Measurements from ENCODE around the gene CHURC1. TPM values are rescaled to one million over a fixed set of nuclear protein-coding genes. Genes with fewer than 3 reads are reported as not detected.
"Not testable (repeated sequence)": the region's sequence is repeated elsewhere in the genome, so short reads cannot be mapped to it uniquely, and the experiment has no call there.

The CHURC1 gene
- total and polyA plus RNA-seq, 4 donors = 37.2 to 62.6 (median 46.9) TPM

- peaks cover 0 to 3% (median 0%) of the 10 kb centered on the region in 3 donors for H3K27me3 ChIP-seq (ENCODE audit: control insufficient read depth in 3 of 3, insufficient read depth in 3 of 3, low read length in 2 of 3)
- WGBS, 2 donors = 39 to 62% methylated on average over 6 of the region's 6 CpGs
- H3K27ac ChIP-seq (ENCODE audit: low read depth in 1 of 2, low read length in 1 of 2) = no peak overlapping the region
- no peak for DNase-seq
- peaks cover 0 to 2% (median 0%) of the 10 kb centered on the region in 5 donors for H3K4me1 ChIP-seq (ENCODE audit: control insufficient read depth in 5 of 5, insufficient read depth in 5 of 5, low read length in 5 of 5)
- H3K9ac ChIP-seq (ENCODE audit: insufficient read depth in 1 of 2, low read length in 2 of 2) = no peak overlapping the region
- no peak for ATAC-seq (ENCODE audit: insufficient read depth, low FRiP score)
- no peak overlapping the region for H3K4me3 ChIP-seq
- H3K9me3 ChIP-seq (ENCODE audit: control insufficient read depth in 4 of 4, insufficient read depth in 3 of 4, low read length in 3 of 4) = no peaks in the 10 kb centered on the region
- no peaks in the 10 kb centered on the region for H3K36me3 ChIP-seq (ENCODE audit: control insufficient read depth in 4 of 4, insufficient read depth in 4 of 4, low read length in 4 of 4)
- TF ChIP-seq, protein P1, sequence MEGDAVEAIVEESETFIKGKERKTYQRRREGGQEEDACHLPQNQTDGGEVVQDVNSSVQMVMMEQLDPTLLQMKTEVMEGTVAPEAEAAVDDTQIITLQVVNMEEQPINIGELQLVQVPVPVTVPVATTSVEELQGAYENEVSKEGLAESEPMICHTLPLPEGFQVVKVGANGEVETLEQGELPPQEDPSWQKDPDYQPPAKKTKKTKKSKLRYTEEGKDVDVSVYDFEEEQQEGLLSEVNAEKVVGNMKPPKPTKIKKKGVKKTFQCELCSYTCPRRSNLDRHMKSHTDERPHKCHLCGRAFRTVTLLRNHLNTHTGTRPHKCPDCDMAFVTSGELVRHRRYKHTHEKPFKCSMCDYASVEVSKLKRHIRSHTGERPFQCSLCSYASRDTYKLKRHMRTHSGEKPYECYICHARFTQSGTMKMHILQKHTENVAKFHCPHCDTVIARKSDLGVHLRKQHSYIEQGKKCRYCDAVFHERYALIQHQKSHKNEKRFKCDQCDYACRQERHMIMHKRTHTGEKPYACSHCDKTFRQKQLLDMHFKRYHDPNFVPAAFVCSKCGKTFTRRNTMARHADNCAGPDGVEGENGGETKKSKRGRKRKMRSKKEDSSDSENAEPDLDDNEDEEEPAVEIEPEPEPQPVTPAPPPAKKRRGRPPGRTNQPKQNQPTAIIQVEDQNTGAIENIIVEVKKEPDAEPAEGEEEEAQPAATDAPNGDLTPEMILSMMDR (IDR thresholded peaks at IDR 0.05; ENCODE audit: control extremely low read depth, extremely low read depth) = no peak
Observed at GRCh38 chr14:64906022-64906421, 8.2 kb upstream of the CHURC1 start.

- no peak overlapping the region for H3K4me3 ChIP-seq
- DNase-seq = peak in 2 of 3 donors; percentile 8 to 30
Observed at GRCh38 chr14:64910847-64911495, 3.3 kb upstream of the CHURC1 start.

DNA sequence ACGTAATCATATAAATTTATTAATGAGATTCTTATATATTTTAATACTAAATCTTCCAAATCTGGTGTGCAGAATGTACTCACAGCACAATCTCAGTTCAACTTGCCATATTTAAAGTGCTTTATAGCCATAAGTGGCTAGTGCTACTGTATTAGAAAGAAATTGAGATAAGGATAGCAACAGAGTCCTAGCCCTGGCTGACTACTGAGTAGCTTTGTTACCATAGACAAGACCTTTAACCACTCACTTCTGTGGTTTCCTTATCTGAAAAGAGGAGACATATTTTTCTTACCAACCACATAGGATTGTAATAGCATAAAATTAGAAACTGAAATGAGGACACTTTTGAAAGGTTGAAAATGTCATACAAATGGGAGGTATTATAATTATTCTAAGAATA, 2.0 kb upstream of the CHURC1 start:
- Histone ChIP-seq H3K27ac (ENCODE audit: low read depth in 1 of 2, low read length in 1 of 2) (no peak overlapping the region), H3K4me3 (no peak overlapping the region), H3K4me1 (ENCODE audit: control insufficient read depth in 5 of 5, insufficient read depth in 5 of 5, low read length in 5 of 5) (peaks cover 4 to 15% (median 8%) of the 10 kb centered on the region in 5 donors), H3K36me3 (ENCODE audit: control insufficient read depth in 4 of 4, insufficient read depth in 4 of 4, low read length in 4 of 4) (no peaks in the 10 kb centered on the region), H3K27me3 (ENCODE audit: control insufficient read depth in 3 of 3, insufficient read depth in 3 of 3, low read length in 2 of 3) (peaks cover 0 to 3% (median 0%) of the 10 kb centered on the region in 3 donors), H3K9me3 (ENCODE audit: control insufficient read depth in 4 of 4, insufficient read depth in 3 of 4, low read length in 3 of 4) (no peaks in the 10 kb centered on the region), H3K9ac (ENCODE audit: insufficient read depth in 1 of 2, low read length in 2 of 2) (no peak overlapping the region)
- 0 to 54% methylated on average over 1 of the region's 1 CpG for WGBS, 2 donors
- ATAC-seq (ENCODE audit: insufficient read depth, low FRiP score) (no peak), DNase-seq (no peak)
- TF ChIP-seq, protein P1 (IDR thresholded peaks at IDR 0.05; ENCODE audit: control extremely low read depth, extremely low read depth) = no peak

More at GRCh38 chr14:64910847-64911495, 3.3 kb upstream of the CHURC1 start:
- Histone ChIP-seq H3K27ac (ENCODE audit: low read depth in 1 of 2, low read length in 1 of 2) (no peak overlapping the region), H3K27me3 (ENCODE audit: control insufficient read depth in 3 of 3, insufficient read depth in 3 of 3, low read length in 2 of 3) (peaks cover 0 to 3% (median 0%) of the 10 kb centered on the region in 3 donors), H3K4me1 (ENCODE audit: control insufficient read depth in 5 of 5, insufficient read depth in 5 of 5, low read length in 5 of 5) (peaks cover 4 to 15% (median 8%) of the 10 kb centered on the region in 5 donors), H3K36me3 (ENCODE audit: control insufficient read depth in 4 of 4, insufficient read depth in 4 of 4, low read length in 4 of 4) (no peaks in the 10 kb centered on the region), H3K9ac (ENCODE audit: insufficient read depth in 1 of 2, low read length in 2 of 2) (no peak overlapping the region), H3K9me3 (ENCODE audit: control insufficient read depth in 4 of 4, insufficient read depth in 3 of 4, low read length in 3 of 4) (no peaks in the 10 kb centered on the region)
- TF ChIP-seq, protein P1 (IDR thresholded peaks at IDR 0.05; ENCODE audit: control extremely low read depth, extremely low read depth) = no peak
- no peak for ATAC-seq (ENCODE audit: insufficient read depth, low FRiP score)
- WGBS, 2 donors = 31 to 40% methylated on average over 3 of the region's 3 CpGs

GRCh38 chr14:64913477-64913876, 778 bp upstream of the CHURC1 start:
- H3K36me3 ChIP-seq (ENCODE audit: control insufficient read depth in 4 of 4, insufficient read depth in 4 of 4, low read length in 4 of 4); H3K9me3 ChIP-seq (ENCODE audit: control insufficient read depth in 4 of 4, insufficient read depth in 3 of 4, low read length in 3 of 4); ATAC-seq (ENCODE audit: insufficient read depth, low FRiP score); H3K27ac ChIP-seq (ENCODE audit: low read depth in 1 of 2, low read length in 1 of 2); H3K4me3 ChIP-seq; DNase-seq; H3K27me3 ChIP-seq (ENCODE audit: control insufficient read depth in 3 of 3, insufficient read depth in 3 of 3, low read length in 2 of 3): not testable (repeated sequence)
- Histone ChIP-seq H3K4me1 (ENCODE audit: control insufficient read depth in 5 of 5, insufficient read depth in 5 of 5, low read length in 5 of 5) (peaks cover 5 to 15% (median 8%) of the 10 kb centered on the region in 5 donors), H3K9ac (ENCODE audit: insufficient read depth in 1 of 2, low read length in 2 of 2) (peak overlapping the region in 1 of 2 donors; percentile 95)
- 44 to 49% methylated on average over 4 of the region's 5 CpGs for WGBS, 2 donors

All from lung (tissue), 12 donors.